Mesenchymal stem cell (in vitro differentiated cells and primary cell): ENCODE data around the gene SMYD4.
A peak's percentile ranks its signal among the peaks of the same experiment; 100 is the strongest.

Source experiments
- DNase-seq: peaks from one replicate; pipeline ENCODE4 v3.0.0-alpha.2; 2013
- H2AFZ ChIP-seq: one replicate; pipeline ENCODE4 v1.6.1; 2013; ENCODE audit warnings: low read depth, mild to moderate bottlenecking, control low read depth, inconsistent platforms, low read length, moderate library complexity
- H2AK5ac ChIP-seq: 2 replicates; pipeline ENCODE4 v1.6.1; 2013; ENCODE audit warnings: low read length, moderate library complexity, mild to moderate bottlenecking, inconsistent platforms; ENCODE audit not compliant: severe bottlenecking
- H2BK120ac ChIP-seq: one replicate; pipeline ENCODE4 v1.6.1; 2013; ENCODE audit warnings: low read depth, mild to moderate bottlenecking, inconsistent platforms, low read length, moderate library complexity
- H2BK12ac ChIP-seq, 2 experiments: one replicate each; pipeline ENCODE4 v1.6.1; 2013; ENCODE audit warnings: inconsistent platforms in 2 of 2, low read length in 2 of 2, mild to moderate bottlenecking in 2 of 2, moderate library complexity in 2 of 2, control low read depth in 1 of 2
- H2BK15ac ChIP-seq: one replicate; pipeline ENCODE4 v1.6.1; 2013; ENCODE audit warnings: mild to moderate bottlenecking, low read depth, inconsistent platforms; ENCODE audit not compliant: poor library complexity, severe bottlenecking
- H2BK5ac ChIP-seq: 2 replicates; pipeline ENCODE4 v1.6.1; 2013; ENCODE audit warnings: low read depth, mild to moderate bottlenecking, low read length, control low read depth, inconsistent platforms; ENCODE audit not compliant: poor library complexity, severe bottlenecking
- H3K14ac ChIP-seq, 2 experiments: one replicate each; pipeline ENCODE4 v1.6.1; 2013; ENCODE audit warnings: inconsistent platforms in 2 of 2, low read length in 2 of 2, control low read depth in 1 of 2, mild to moderate bottlenecking in 1 of 2, moderate library complexity in 1 of 2
- H3K18ac ChIP-seq, 2 experiments: one replicate each; pipeline ENCODE4 v1.6.1; 2013; ENCODE audit warnings: inconsistent platforms in 2 of 2, low read length in 2 of 2, control low read depth in 1 of 2, low read depth in 1 of 2, mild to moderate bottlenecking in 1 of 2
- H3K23ac ChIP-seq, 2 experiments: one replicate each; pipeline ENCODE4 v1.6.1; 2013; ENCODE audit warnings: inconsistent platforms in 2 of 2, low read length in 2 of 2, mild to moderate bottlenecking in 2 of 2, moderate library complexity in 2 of 2, control low read depth in 1 of 2
- H3K27ac ChIP-seq: 2 replicates; pipeline ENCODE4 v1.5.1; 2013; ENCODE audit warnings: mild to moderate bottlenecking, moderate library complexity, low read length, control low read depth, inconsistent platforms; ENCODE audit not compliant: poor library complexity, severe bottlenecking
- H3K27me3 ChIP-seq, 2 experiments: 2 replicates each; pipeline versions ENCODE4 v1.6.1 to v1.7.0; 2013; ENCODE audit warnings: low read length in 2 of 2, mild to moderate bottlenecking in 2 of 2, moderate library complexity in 2 of 2, control low read depth in 1 of 2, inconsistent platforms in 1 of 2; ENCODE audit not compliant: control insufficient read depth in 1 of 2, insufficient read depth in 1 of 2
- H3K36me3 ChIP-seq, 2 experiments: 2 replicates each; pipeline versions ENCODE4 v1.6.1 to v1.7.0; 2013; ENCODE audit warnings: low read length in 2 of 2, control low read depth in 1 of 2, inconsistent platforms in 1 of 2, low read depth in 1 of 2, mild to moderate bottlenecking in 1 of 2; ENCODE audit not compliant: insufficient read depth in 2 of 2, control insufficient read depth in 1 of 2
- H3K4ac ChIP-seq, 2 experiments: one replicate each; pipeline ENCODE4 v1.6.1; 2013; ENCODE audit warnings: inconsistent platforms in 2 of 2, low read length in 2 of 2, mild to moderate bottlenecking in 2 of 2, moderate library complexity in 2 of 2, control low read depth in 1 of 2, low read depth in 1 of 2
- H3K4me1 ChIP-seq: 2 replicates; pipeline ENCODE4 v1.6.1; 2013; ENCODE audit warnings: low read depth, low read length, control low read depth; ENCODE audit not compliant: control insufficient read depth, insufficient read depth
- H3K4me2 ChIP-seq: 2 replicates; pipeline ENCODE4 v1.6.1; 2013; ENCODE audit warnings: low read length, mild to moderate bottlenecking, inconsistent platforms; ENCODE audit not compliant: poor library complexity, severe bottlenecking
- H3K4me3 ChIP-seq, 2 experiments: 2 replicates each; pipeline versions ENCODE4 v1.5.1 to v1.7.0; 2013; ENCODE audit warnings: low read length in 2 of 2, mild to moderate bottlenecking in 2 of 2, control low read depth in 1 of 2, low read depth in 1 of 2; ENCODE audit not compliant: insufficient read depth in 1 of 2
- H3K79me1 ChIP-seq: replicated peaks from 2 replicates; pipeline ENCODE4 v1.6.1; 2013; ENCODE audit warnings: mild to moderate bottlenecking, control low read depth, low read length, inconsistent platforms; ENCODE audit not compliant: poor library complexity, severe bottlenecking
- H3K9ac ChIP-seq: 2 replicates; pipeline ENCODE4 v1.7.0; 2013; ENCODE audit warnings: mild to moderate bottlenecking, low read length, moderate library complexity
- H3K9me3 ChIP-seq: 2 replicates; pipeline ENCODE4 v1.7.0; 2013; ENCODE audit warnings: mild to moderate bottlenecking, low read length; ENCODE audit not compliant: control insufficient read depth
- H4K8ac ChIP-seq: one replicate; pipeline ENCODE4 v1.6.1; 2013; ENCODE audit warnings: inconsistent platforms, mild to moderate bottlenecking, low read length, moderate library complexity
- H4K91ac ChIP-seq: one replicate; pipeline ENCODE4 v1.6.1; 2013; ENCODE audit warnings: mild to moderate bottlenecking, low read length, inconsistent platforms
- WGBS: methylation state at CpG from one replicate; pipeline ENCODE4 v1.1.7; 2013; ENCODE audit warnings: mixed read lengths; 5-methylcytosine and 5-hydroxymethylcytosine counted together

The SMYD4 gene

DNA sequence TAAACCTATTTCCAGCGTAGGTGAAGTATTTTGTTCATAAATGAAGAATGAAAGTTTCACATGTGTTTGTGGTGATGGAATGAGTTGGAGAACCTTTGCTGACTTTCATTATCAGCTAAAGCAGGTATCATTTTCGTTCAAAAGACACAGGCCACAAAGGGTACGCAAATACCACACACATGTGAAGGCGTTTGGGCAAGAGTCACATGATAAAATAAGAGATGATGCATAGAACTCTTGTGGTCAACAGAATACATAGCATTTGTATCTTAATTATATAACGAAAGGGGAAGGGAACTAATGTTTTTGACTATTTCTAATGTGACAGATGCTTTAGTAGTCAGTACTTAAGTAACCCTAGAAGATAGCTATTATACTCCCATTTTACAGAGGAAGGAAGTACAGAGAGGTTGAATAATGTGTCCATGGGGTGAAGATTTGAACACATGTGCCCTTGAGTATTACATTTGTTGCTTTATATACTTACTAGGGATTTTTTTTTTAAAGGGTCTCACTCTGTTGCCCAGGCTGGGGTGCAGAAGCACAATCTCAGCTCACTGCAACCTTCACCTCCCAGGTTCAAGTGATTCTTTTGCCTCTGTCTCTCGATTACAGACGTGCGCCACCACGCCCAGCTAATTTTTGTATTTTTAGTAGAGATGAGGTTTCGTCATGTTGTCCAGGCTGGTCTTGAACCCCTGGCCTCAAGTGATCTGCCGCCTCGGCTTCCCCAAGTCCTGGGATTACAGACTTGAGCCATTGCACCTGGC, 4.9 kb upstream of the SMYD4 start:
- Histone ChIP-seq H2BK5ac (no peak overlapping the region), H3K79me1 (peaks cover 18% of the 10 kb centered on the region), H3K4me3 (no peak overlapping the region), H3K23ac (no peak overlapping the region), H3K18ac (no peak overlapping the region), H2AFZ (no peak overlapping the region), H3K36me3 (peaks cover 6 to 28% of the 10 kb centered on the region in 2 experiments), H3K4ac (no peak overlapping the region), H2BK120ac (no peak overlapping the region), H3K9ac (no peak overlapping the region), H3K4me2 (no peak overlapping the region), H2AK5ac (no peak overlapping the region), H2BK12ac (no peak overlapping the region), H3K27ac (no peak overlapping the region), H3K27me3 (no peaks in the 10 kb centered on the region), H4K8ac (no peak overlapping the region), H3K9me3 (no peaks in the 10 kb centered on the region), H4K91ac (no peak overlapping the region), H2BK15ac (no peak overlapping the region), H3K4me1 (peaks cover 3% of the 10 kb centered on the region), H3K14ac (no peak overlapping the region)
- DNase-seq, result no peak
- 98% methylated on average over 11 of the region's 12 CpGs for WGBS

DNA sequence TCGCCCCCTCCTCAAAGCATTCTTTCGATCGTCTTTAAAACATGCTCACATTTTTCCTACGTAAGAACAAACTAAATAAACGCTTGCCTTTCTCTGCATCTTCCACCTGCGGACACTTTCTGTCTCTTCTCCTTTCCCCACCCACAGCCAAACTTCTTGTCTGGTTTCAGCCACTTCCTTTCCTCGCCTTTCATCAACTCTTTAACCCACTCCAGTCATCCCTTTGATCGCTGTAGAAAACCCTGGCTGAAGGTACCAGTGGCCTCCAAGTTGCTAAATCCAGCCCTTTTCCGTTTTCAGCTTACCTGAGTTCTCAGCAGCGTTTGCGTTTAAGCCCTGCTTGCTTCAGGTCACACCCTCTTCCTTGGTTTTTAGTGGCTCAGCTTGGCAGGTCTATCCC, 586 bp upstream of the SMYD4 start:
- H3K9ac ChIP-seq, result peak overlapping the region; percentile 87
- peak overlapping the region; percentile 92 to 95 for H3K4me3 ChIP-seq
- H2BK120ac ChIP-seq, result no peak overlapping the region
- H2BK15ac ChIP-seq, result no peak overlapping the region
- 1% methylated on average over 11 of the region's 11 CpGs for WGBS
- peak overlapping the region in 1 of 2 experiments; percentile 77 for H3K18ac ChIP-seq
- no peak overlapping the region for H3K27ac ChIP-seq
- peaks cover 19% of the 10 kb centered on the region for H3K79me1 ChIP-seq
- peaks cover 13 to 39% of the 10 kb centered on the region in 2 experiments for H3K36me3 ChIP-seq
- peak overlapping the region; percentile 6 to 77 for H3K4ac ChIP-seq
- H3K9me3 ChIP-seq, result no peaks in the 10 kb centered on the region
- no peaks in the 10 kb centered on the region for H3K27me3 ChIP-seq
- H2BK12ac ChIP-seq, result no peak overlapping the region
- H2AK5ac ChIP-seq, result no peak overlapping the region
- H2AFZ ChIP-seq, result peak overlapping the region; percentile 95
- no peak overlapping the region for H4K91ac ChIP-seq
- DNase-seq, result peak; percentile 18
- H3K14ac ChIP-seq, result no peak overlapping the region
- H2BK5ac ChIP-seq, result no peak overlapping the region
- H3K23ac ChIP-seq, result peak overlapping the region in 1 of 2 experiments; percentile 80
- peak overlapping the region; percentile 92 for H3K4me2 ChIP-seq
- peak overlapping the region; percentile 71 for H4K8ac ChIP-seq
- peaks cover 7% of the 10 kb centered on the region for H3K4me1 ChIP-seq

DNA sequence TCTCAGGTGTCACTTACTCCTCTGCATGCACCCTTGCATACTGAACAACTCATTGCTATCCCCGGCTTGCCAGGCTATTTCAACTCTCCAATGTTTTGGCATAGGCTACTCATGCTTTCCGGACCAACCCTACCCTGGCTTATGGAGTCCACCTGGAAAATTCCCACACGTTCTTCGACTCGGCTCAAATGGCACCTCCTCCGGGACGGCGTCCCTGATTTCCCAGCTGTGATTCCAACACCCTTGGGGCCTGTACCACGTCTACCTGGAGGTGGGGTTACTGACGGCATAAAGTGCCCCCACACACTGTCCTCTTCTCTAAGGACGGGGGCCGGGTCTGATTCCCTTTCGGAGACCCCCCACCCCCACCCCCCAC, 498 bp downstream of the SMYD4 start:
- H3K4me3 ChIP-seq, result peak overlapping the region; percentile 92 to 95
- no peak overlapping the region for H2BK5ac ChIP-seq
- no peak overlapping the region for H4K91ac ChIP-seq
- H3K4ac ChIP-seq, result peak overlapping the region; percentile 31 to 82
- H2AK5ac ChIP-seq, result peak overlapping the region; percentile 22
- H3K79me1 ChIP-seq, result peaks cover 21% of the 10 kb centered on the region
- no peaks in the 10 kb centered on the region for H3K27me3 ChIP-seq
- H3K27ac ChIP-seq, result no peak overlapping the region
- H3K9me3 ChIP-seq, result no peaks in the 10 kb centered on the region
- H3K36me3 ChIP-seq, result peaks cover 17 to 38% of the 10 kb centered on the region in 2 experiments
- peak overlapping the region; percentile 84 for H3K4me2 ChIP-seq
- peak overlapping the region in 1 of 2 experiments; percentile 54 for H2BK12ac ChIP-seq
- H3K9ac ChIP-seq, result peak overlapping the region; percentile 87
- peak overlapping the region; percentile 81 for H2AFZ ChIP-seq
- no peak overlapping the region for H3K23ac ChIP-seq
- peaks cover 7% of the 10 kb centered on the region for H3K4me1 ChIP-seq
- peak overlapping the region in 1 of 2 experiments; percentile 93 for H3K18ac ChIP-seq
- H2BK120ac ChIP-seq, result no peak overlapping the region
- no peak for DNase-seq
- peak overlapping the region; percentile 61 for H4K8ac ChIP-seq
- H2BK15ac ChIP-seq, result no peak overlapping the region
- H3K14ac ChIP-seq, result peak overlapping the region in 1 of 2 experiments; percentile 51
- under 1% methylated on average over 13 of the region's 13 CpGs for WGBS

DNA sequence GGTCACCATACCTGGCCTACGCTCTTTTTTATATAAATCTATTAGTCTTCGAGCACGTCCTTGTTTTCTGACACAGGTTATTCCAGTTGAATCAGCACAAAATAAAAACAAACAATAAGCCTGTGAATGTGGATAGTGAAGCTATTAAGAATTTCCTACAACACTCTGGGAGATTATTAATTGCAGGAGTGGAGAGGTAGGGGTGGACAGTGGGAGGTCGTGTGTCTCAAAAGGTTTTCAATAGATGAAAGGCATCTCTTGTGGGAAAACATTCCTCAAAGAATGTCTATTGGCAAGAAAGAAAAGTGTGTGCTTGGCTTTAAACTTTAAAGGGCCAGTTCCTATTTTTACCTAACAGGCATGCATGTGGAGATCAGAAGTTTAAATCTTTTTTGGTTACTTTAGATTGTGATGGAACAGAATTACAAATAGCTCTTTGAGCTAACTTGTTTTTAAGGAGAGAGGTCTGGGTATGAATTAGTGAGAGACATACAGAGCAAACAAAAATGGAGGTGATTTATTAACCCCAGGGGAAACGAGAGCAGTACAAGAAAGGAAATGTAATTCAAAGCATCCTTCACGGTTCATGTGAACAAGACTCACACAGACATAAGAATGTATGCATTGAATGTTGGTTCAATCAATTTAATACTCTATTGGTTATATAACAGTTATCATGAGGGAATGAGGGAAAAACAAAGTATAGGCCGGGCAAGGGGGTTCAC, 9.0 kb downstream of the SMYD4 start:
- WGBS, result 77% methylated on average over 3 of the region's 7 CpGs
- no peak for DNase-seq
- Histone ChIP-seq H3K9ac (peak overlapping the region; percentile 6), H2BK12ac (no peak overlapping the region), H2BK120ac (no peak overlapping the region), H3K14ac (no peak overlapping the region), H3K4me2 (no peak overlapping the region), H3K79me1 (peaks cover 11% of the 10 kb centered on the region), H3K4me3 (no peak overlapping the region), H3K27me3 (no peaks in the 10 kb centered on the region), H3K23ac (no peak overlapping the region), H2BK15ac (no peak overlapping the region), H3K27ac (no peak overlapping the region), H3K36me3 (peaks cover 11 to 27% of the 10 kb centered on the region in 2 experiments), H4K8ac (no peak overlapping the region), H4K91ac (no peak overlapping the region), H2AFZ (no peak overlapping the region), H3K4ac (no peak overlapping the region), H3K18ac (no peak overlapping the region), H3K9me3 (no peaks in the 10 kb centered on the region), H2AK5ac (no peak overlapping the region), H3K4me1 (peaks cover 3% of the 10 kb centered on the region), H2BK5ac (no peak overlapping the region)
